ENCODE measurements around the gene HBQ1. TPM values are rescaled to one million over a fixed set of nuclear protein-coding genes. Genes with fewer than 3 reads are reported as not detected.
"Not testable (repeated sequence)": the region's sequence is repeated elsewhere in the genome, so short reads cannot be mapped to it uniquely, and the experiment has no call there.

The HBQ1 gene
- total RNA-seq, 1 experiment from 2014 or later, result 7.0 TPM

DNA sequence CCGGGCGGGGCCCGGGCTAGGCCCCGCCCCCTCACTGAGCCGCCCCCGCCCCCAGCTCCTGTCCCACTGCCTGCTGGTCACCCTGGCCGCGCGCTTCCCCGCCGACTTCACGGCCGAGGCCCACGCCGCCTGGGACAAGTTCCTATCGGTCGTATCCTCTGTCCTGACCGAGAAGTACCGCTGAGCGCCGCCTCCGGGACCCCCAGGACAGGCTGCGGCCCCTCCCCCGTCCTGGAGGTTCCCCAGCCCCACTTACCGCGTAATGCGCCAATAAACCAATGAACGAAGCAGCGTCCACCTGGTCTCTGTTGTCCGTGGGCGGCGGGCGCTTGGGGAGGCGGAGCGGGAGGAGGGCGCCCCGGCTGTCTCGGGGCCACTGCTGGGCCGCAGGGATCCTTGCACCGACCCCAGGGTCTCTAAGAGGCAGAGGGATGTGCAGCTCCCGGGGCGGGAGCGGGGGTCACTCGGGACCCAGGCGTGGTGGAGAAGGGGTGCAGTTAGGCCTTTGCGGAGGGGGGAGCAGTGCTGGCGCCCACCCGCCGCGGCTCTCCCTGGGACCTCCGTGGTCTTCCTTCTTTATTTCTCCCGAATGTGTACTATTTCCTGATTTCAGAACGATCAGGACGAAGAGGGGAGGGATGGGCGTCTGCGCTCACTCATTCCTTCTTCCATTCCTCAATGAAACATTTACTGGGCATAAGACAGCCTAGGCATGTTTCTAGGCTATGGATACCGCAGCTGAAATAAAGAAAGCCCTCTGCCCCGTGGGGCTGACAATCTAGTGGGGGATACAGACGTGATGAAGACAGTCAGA, 25.8 kb upstream of the HBQ1 start:
- ChIA-PET CTCF (no interaction called here), POLR2A (no interaction called here)
- no peaks in the 10 kb centered on the region for H3K36me3 ChIP-seq (ENCODE audit: control insufficient read depth, insufficient read depth, low read length)
- no peaks in the 10 kb centered on the region; the same call in 1 of the 2 replicates for H3K27me3 ChIP-seq (replicated peaks; ENCODE audit: control insufficient read depth, insufficient read depth, low read length)
- no peaks in the 10 kb centered on the region for H3K4me1 ChIP-seq
- Mint-ChIP-seq H3K27ac (ENCODE audit: unreplicated experiment) (no peak overlapping the region), H3K4me3 (ENCODE audit: unreplicated experiment) (peak overlapping the region; percentile 79), H3K4me1 (ENCODE audit: low read depth, unreplicated experiment) (peaks cover 13% of the 10 kb centered on the region), H3K27me3 (ENCODE audit: insufficient read depth, unreplicated experiment) (peaks cover 7% of the 10 kb centered on the region), H3K36me3 (ENCODE audit: insufficient read depth, unreplicated experiment) (peaks cover 12% of the 10 kb centered on the region), H3K9me3 (ENCODE audit: unreplicated experiment) (no peaks in the 10 kb centered on the region)
- TF ChIP-seq, protein P1, sequence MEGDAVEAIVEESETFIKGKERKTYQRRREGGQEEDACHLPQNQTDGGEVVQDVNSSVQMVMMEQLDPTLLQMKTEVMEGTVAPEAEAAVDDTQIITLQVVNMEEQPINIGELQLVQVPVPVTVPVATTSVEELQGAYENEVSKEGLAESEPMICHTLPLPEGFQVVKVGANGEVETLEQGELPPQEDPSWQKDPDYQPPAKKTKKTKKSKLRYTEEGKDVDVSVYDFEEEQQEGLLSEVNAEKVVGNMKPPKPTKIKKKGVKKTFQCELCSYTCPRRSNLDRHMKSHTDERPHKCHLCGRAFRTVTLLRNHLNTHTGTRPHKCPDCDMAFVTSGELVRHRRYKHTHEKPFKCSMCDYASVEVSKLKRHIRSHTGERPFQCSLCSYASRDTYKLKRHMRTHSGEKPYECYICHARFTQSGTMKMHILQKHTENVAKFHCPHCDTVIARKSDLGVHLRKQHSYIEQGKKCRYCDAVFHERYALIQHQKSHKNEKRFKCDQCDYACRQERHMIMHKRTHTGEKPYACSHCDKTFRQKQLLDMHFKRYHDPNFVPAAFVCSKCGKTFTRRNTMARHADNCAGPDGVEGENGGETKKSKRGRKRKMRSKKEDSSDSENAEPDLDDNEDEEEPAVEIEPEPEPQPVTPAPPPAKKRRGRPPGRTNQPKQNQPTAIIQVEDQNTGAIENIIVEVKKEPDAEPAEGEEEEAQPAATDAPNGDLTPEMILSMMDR (IDR thresholded peaks at IDR 0.05; ENCODE audit: insufficient read depth in 1 of 2, low read depth in 1 of 2, low read length in 1 of 2, severe bottlenecking in 1 of 2, unreplicated experiment in 1 of 2), result no peak
- intact Hi-C loops (cut with micrococcal nuclease; ENCODE audit: unreplicated experiment), result no loop called here
- peak overlapping the region; percentile 38 for H3K4me3 ChIP-seq (ENCODE audit: low read depth, low read length)
- no TSS peak for BruUV-seq (replicated peaks)
- peak; percentile 53 to 57 for DNase-seq
- no peaks in the 10 kb centered on the region for H3K9me3 ChIP-seq

DNA sequence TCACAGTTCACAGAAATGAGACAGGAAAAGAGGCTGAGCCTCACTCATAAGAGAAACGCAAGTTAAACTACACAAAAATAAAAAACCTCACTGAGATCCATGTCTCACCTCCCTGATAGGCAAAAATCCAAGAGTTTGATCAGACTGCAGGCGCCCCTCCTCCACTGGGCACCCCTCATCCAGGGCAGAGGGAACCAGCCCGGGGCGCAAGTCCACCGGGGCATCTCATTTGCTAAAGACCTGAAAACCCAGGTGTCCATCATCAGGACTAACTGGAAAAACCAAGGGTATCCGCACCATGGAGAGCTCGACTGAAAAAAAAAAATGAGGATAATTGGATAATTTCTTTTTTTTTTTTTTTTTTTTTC, 25.2 kb upstream of the HBQ1 start:
- Mint-ChIP-seq H3K27ac (ENCODE audit: unreplicated experiment) (no peak overlapping the region), H3K27me3 (ENCODE audit: insufficient read depth, unreplicated experiment) (peaks cover 10% of the 10 kb centered on the region), H3K36me3 (ENCODE audit: insufficient read depth, unreplicated experiment) (peaks cover 12% of the 10 kb centered on the region), H3K9me3 (ENCODE audit: unreplicated experiment) (no peaks in the 10 kb centered on the region), H3K4me1 (ENCODE audit: low read depth, unreplicated experiment) (peaks cover 16% of the 10 kb centered on the region), H3K4me3 (ENCODE audit: unreplicated experiment) (peak overlapping the region; percentile 79)
- Histone ChIP-seq H3K36me3 (ENCODE audit: control insufficient read depth, insufficient read depth, low read length) (no peaks in the 10 kb centered on the region), H3K9me3 (no peaks in the 10 kb centered on the region), H3K27me3 (replicated peaks; ENCODE audit: control insufficient read depth, insufficient read depth, low read length) (no peaks in the 10 kb centered on the region; the same call in 1 of the 2 replicates), H3K4me1 (no peaks in the 10 kb centered on the region), H3K4me3 (ENCODE audit: low read depth, low read length) (peak overlapping the region; percentile 38)
- TF ChIP-seq, protein P1 (IDR thresholded peaks at IDR 0.05; ENCODE audit: insufficient read depth in 1 of 2, low read depth in 1 of 2, low read length in 1 of 2, severe bottlenecking in 1 of 2, unreplicated experiment in 1 of 2), result no peak
- BruUV-seq (replicated peaks), result no TSS peak
- intact Hi-C loops (cut with micrococcal nuclease; ENCODE audit: unreplicated experiment), result no loop called here
- CTCF ChIA-PET, result no interaction called here
- no peak for DNase-seq
- POLR2A ChIA-PET, result no interaction called here

DNA sequence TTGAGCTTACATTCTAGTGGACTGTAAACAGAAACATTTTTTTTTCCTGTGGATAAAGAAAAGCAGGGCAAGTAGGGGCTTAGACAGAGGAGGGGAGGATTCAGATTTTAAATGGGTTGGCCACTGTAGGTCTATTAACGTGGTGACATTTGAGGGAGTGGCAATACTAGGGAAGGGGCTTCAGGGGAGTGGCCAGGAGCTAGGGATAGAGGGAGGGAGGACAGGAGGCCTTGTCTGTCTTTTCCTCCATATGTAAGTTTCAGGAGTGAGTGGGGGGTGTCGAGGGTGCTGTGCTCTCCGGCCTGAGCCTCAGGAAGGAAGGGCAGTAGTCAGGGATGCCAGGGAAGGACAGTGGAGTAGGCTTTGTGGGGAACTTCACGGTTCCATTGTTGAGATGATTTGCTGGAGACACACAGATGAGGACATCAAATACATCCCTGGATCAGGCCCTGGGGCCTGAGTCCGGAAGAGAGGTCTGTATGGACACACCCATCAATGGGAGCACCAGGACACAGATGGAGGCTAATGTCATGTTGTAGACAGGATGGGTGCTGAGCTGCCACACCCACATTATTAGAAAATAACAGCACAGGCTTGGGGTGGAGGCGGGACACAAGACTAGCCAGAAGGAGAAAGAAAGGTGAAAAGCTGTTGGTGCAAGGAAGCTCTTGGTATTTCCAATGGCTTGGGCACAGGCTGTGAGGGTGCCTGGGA, 21.0 kb upstream of the HBQ1 start:
- peaks cover 16% of the 10 kb centered on the region for H3K4me1 Mint-ChIP-seq (ENCODE audit: low read depth, unreplicated experiment)
- no peak overlapping the region for H3K27ac Mint-ChIP-seq (ENCODE audit: unreplicated experiment)
- intact Hi-C loops (cut with micrococcal nuclease; ENCODE audit: unreplicated experiment), result no loop called here
- TF ChIP-seq, protein P1 (IDR thresholded peaks at IDR 0.05; ENCODE audit: insufficient read depth in 1 of 2, low read depth in 1 of 2, low read length in 1 of 2, severe bottlenecking in 1 of 2, unreplicated experiment in 1 of 2), result no peak
- ChIA-PET POLR2A (no interaction called here), CTCF (no interaction called here)
- H3K27me3 Mint-ChIP-seq (ENCODE audit: insufficient read depth, unreplicated experiment), result peaks cover 10% of the 10 kb centered on the region
- peaks cover 10% of the 10 kb centered on the region for H3K36me3 Mint-ChIP-seq (ENCODE audit: insufficient read depth, unreplicated experiment)
- H3K36me3 ChIP-seq (ENCODE audit: control insufficient read depth, insufficient read depth, low read length), result no peaks in the 10 kb centered on the region
- H3K9me3 ChIP-seq, result no peaks in the 10 kb centered on the region
- no peak overlapping the region for H3K4me3 ChIP-seq (ENCODE audit: low read depth, low read length)
- DNase-seq, result no peak
- H3K4me3 Mint-ChIP-seq (ENCODE audit: unreplicated experiment), result no peak overlapping the region
- no peaks in the 10 kb centered on the region for H3K4me1 ChIP-seq
- no TSS peak for BruUV-seq (replicated peaks)
- no peaks in the 10 kb centered on the region; the same call in 1 of the 2 replicates for H3K27me3 ChIP-seq (replicated peaks; ENCODE audit: control insufficient read depth, insufficient read depth, low read length)
- H3K9me3 Mint-ChIP-seq (ENCODE audit: unreplicated experiment), result no peaks in the 10 kb centered on the region

DNA sequence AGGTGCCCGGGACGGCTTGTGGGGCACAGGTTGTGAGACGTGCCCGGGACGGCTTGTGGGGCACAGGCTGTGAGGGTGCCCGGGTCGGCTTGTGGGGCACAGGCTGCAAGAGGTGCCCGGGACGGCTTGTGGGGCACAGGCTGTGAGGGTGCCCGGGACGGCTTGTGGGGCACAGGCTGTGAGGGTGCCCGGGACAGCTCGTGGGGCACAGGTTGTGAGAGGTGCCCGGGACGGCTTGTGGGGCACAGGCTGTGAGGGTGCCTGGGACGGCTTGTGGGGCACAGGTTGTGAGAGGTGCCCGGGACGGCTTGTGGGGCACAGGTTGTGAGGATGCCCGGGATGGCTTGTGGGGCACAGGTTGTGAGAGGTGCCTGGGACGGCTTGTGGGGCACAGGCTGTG, 20.0 kb upstream of the HBQ1 start:
- CTCF ChIA-PET; H3K36me3 Mint-ChIP-seq (ENCODE audit: insufficient read depth, unreplicated experiment); DNase-seq; H3K27ac Mint-ChIP-seq (ENCODE audit: unreplicated experiment); H3K36me3 ChIP-seq (ENCODE audit: control insufficient read depth, insufficient read depth, low read length); H3K27me3 ChIP-seq (replicated peaks; ENCODE audit: control insufficient read depth, insufficient read depth, low read length); H3K4me1 ChIP-seq; BruUV-seq (replicated peaks); POLR2A ChIA-PET; H3K27me3 Mint-ChIP-seq (ENCODE audit: insufficient read depth, unreplicated experiment); H3K4me3 Mint-ChIP-seq (ENCODE audit: unreplicated experiment); H3K4me3 ChIP-seq (ENCODE audit: low read depth, low read length); intact Hi-C loops (cut with micrococcal nuclease; ENCODE audit: unreplicated experiment); H3K9me3 Mint-ChIP-seq (ENCODE audit: unreplicated experiment); H3K9me3 ChIP-seq: not testable (repeated sequence)
- peaks cover 10% of the 10 kb centered on the region for H3K4me1 Mint-ChIP-seq (ENCODE audit: low read depth, unreplicated experiment)

All from Caco-2 (cell line).